ENCODE data around the gene MYOF.

DNA sequence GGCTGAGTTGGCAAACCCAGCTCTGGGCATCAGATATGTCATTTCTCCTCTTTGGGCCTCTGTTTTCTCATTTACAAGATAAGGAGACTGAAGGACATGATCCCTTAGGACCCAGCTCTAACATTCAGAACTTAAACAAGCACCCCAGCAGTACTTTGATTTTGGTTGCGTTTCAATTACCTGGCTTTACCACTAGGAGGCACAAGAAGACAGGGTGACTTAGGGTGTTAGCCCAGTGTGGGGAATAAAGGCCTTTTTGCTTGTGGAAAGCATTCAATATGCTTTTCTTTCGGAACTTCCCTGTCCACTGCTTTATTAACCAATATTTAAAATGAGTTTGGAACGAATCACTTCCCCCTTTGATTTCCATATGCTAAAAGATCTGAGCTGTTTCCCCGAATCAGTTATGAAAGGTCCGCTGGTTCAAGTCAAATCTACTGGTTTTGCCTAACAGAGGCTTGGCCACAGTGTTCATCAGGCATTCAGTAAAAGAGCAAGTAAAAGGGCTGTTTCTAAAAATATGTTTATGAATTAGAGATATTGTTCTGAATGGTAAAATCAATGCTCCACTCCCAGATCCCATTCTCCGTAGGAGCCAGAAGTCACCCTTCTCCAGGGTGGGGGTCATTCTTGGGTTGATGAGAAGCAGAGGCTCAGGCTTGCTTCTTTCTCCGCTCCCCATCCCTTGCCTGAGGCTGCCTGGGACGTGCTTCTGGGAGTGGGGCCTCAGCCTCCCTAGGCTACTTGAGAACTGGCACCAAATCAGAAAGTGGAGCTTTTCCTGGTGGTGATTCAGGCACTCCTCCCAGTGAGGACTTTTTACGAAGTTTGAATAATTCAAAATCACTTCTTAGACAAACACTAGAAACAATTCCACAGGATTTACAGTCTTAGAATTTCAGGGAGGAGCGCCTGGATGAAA is 105.5 kb downstream of the MYOF start:
- TF ChIP-seq CTCF (IDR thresholded peaks at IDR 0.05) (peak; percentile 90 to 95 (median 94)), POLR2A (IDR thresholded peaks at IDR 0.05) (no peak)
